Renal pelvis (tissue), 12 donors: ENCODE measurements around the gene PDGFD. TPM values are rescaled to one million over a fixed set of nuclear protein-coding genes. Genes with fewer than 3 reads are reported as not detected.
A peak's percentile ranks its signal among the peaks of the same experiment; 100 is the strongest.

Source experiments
- DNase-seq: peaks from one replicate; pipeline ENCODE4 v3.0.0-alpha.2; 2013
- long read RNA-seq, 16 experiments: transcript quantifications; one replicate each; lab custom pipeline, GENCODE V29; 2026
- polyA plus RNA-seq, 3 donors: library from polyadenylated mRNA; unstranded; fragments of 120-200 nt; gene quantifications; one replicate each; pipeline ENCODE4 v1.2.1, GENCODE V29; 2013; ENCODE audit not compliant: insufficient read length in 3 of 3

The PDGFD gene
- 10 to 100 TPM; 18.1 to 25.9 (median 21.6) TPM for polyA plus RNA-seq
- long read RNA-seq, donor 1, partial matches to known transcripts, result 0 of 4 reads
- long read RNA-seq, donor 1, other reads (novel, unspliced or antisense), result 0 of 4 reads
- long read RNA-seq, donor 2, full-length matches to known transcripts, result 8 of 8 reads
- long read RNA-seq, donor 2, partial matches to known transcripts, result 0 of 8 reads
- long read RNA-seq, donor 2, other reads (novel, unspliced or antisense), result 0 of 8 reads
- long read RNA-seq, donor 3, transcript PDGFD-202 (7 exons, 3,801 nt), result major isoform, 7 of 7 reads
- long read RNA-seq, donor 3, partial matches to known transcripts, result 0 of 7 reads
- long read RNA-seq, donor 3, other reads (novel, unspliced or antisense), result 0 of 7 reads
- long read RNA-seq, donor 4, partial matches to known transcripts, result 0 of 4 reads
- long read RNA-seq, donor 4, other reads (novel, unspliced or antisense), result 0 of 4 reads
- long read RNA-seq, donor 5, full-length matches to known transcripts, result 6 of 6 reads
- long read RNA-seq, donor 5, partial matches to known transcripts, result 0 of 6 reads
- long read RNA-seq, donor 5, other reads (novel, unspliced or antisense), result 0 of 6 reads
- long read RNA-seq, donor 6, full-length matches to known transcripts, result 7 of 7 reads
- long read RNA-seq, donor 6, partial matches to known transcripts, result 0 of 7 reads
- long read RNA-seq, donor 6, other reads (novel, unspliced or antisense), result 0 of 7 reads
- long read RNA-seq, donor 7, full-length matches to known transcripts, result 8 of 8 reads
- long read RNA-seq, donor 7, partial matches to known transcripts, result 0 of 8 reads
- long read RNA-seq, donor 7, other reads (novel, unspliced or antisense), result 0 of 8 reads
- long read RNA-seq, donor 8, full-length matches to known transcripts, result 7 of 7 reads
- long read RNA-seq, donor 8, partial matches to known transcripts, result 0 of 7 reads
- long read RNA-seq, donor 8, other reads (novel, unspliced or antisense), result 0 of 7 reads
- long read RNA-seq, donor 9, partial matches to known transcripts, result 0 of 4 reads
- long read RNA-seq, donor 9, other reads (novel, unspliced or antisense), result 0 of 4 reads
- long read RNA-seq, donor 10, result 0 reads
- long read RNA-seq, donor 11, full-length matches to known transcripts, result 1 of 1 reads
- long read RNA-seq, donor 11, partial matches to known transcripts, result 0 of 1 reads
- long read RNA-seq, donor 11, other reads (novel, unspliced or antisense), result 0 of 1 reads
- long read RNA-seq, donor 12, full-length matches to known transcripts, result 5 of 5 reads
- long read RNA-seq, donor 12, partial matches to known transcripts, result 0 of 5 reads
- long read RNA-seq, donor 12, other reads (novel, unspliced or antisense), result 0 of 5 reads
- long read RNA-seq, donor 13, partial matches to known transcripts, result 0 of 3 reads
- long read RNA-seq, donor 13, other reads (novel, unspliced or antisense), result 0 of 3 reads
- long read RNA-seq, donor 14, result 0 reads
- long read RNA-seq, donor 15, full-length matches to known transcripts, result 6 of 6 reads
- long read RNA-seq, donor 15, partial matches to known transcripts, result 0 of 6 reads
- long read RNA-seq, donor 15, other reads (novel, unspliced or antisense), result 0 of 6 reads
- long read RNA-seq, donor 16, full-length matches to known transcripts, result 5 of 5 reads
- long read RNA-seq, donor 16, partial matches to known transcripts, result 0 of 5 reads
- long read RNA-seq, donor 16, other reads (novel, unspliced or antisense), result 0 of 5 reads

DNA sequence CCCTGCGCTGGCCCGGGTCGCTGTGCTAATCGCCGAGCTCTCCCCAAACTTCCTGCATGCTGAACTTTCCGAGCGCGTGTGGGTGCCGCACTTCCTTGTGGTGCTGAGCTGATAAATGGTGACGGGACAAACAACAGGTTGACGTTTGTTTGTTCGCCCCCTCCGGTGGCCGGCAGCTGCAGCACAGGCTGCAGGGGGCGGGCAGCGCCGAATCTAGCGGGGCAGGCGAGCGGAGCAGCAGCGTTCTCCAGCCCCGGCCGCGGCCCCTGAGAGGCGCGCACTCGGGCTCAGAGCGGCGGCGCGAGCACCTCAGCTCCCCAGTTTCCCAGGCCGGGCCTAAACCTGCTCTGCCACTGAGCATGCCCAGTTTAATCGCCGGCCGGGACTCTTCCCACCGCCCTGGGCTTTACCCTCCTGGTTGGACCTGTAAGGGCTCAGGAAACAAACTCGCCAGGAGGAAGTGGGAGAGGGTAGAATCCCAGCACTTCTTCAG, at the start of gene PDGFD:
Gene PDGFD (minus strand): TSS at position 120 of the 493 bp plus-strand sequence.
- DNase-seq, result peak; percentile 73

GRCh38 chr11:104206936-104207335, 43.0 kb upstream of the PDGFD start:
- DNase-seq, result no peak

DNA sequence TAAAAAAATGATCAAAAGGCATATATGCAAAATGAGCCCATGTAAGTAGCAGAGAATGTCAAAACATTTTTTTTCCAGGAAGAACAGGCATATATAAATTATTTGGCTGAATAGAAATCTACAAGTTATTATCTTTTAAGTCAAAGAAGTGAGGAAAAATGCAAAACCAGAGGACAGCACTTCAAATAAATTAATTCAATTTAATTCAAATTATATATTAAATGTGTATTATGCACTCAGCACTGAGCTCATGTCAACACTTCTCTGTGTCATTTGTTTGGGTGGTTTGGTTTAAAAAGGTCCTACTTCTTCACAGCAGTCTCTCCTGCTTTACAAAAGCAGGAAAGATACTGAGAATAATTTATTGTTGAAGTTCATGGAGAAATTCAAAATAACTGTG, 41.9 kb upstream of the PDGFD start:
- no peak for DNase-seq

DNA sequence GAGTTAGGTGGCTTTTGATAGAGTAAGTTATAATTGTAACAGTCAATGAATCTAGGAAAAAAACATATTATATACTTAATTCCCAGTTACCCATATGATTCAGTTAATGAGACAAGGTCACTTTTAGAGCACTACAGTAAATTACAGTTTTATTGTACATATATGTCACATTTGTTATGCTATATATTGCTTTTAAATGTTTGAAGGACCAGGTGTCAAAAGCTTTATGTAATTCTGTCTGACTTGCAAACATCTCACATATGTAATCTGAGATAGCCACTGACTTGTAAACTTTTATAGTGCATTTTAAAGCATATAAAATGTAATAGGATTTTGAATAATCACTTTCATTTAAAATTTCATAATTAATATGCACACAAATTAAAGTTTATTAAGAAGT, 36.7 kb upstream of the PDGFD start:
- no peak for DNase-seq

- DNase-seq, result no peak
These were observed 35.1 kb upstream of the PDGFD start for GRCh38 chr11:104199053-104199452.

DNA sequence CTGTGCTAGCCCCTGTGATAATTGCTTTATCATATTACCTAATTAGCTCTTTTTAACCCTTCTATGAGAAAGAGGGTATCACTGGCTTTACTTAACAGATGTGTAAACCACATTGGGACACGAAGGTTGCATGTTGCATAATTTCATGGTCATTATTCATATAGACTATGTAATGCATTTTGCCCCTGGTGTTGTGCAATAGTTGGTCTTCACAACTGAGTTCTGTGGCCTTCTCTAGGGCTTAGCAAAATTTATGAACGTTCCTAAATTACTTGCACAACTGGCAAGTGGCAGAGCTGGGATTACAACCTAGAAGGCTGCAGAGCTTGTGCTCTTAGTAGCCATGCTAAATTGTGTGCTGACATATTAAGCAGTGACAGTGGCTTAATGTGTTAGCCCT, 34.6 kb upstream of the PDGFD start:
- DNase-seq, result no peak

GRCh38 chr11:104191124-104191523, 27.2 kb upstream of the PDGFD start:
- no peak for DNase-seq

DNA sequence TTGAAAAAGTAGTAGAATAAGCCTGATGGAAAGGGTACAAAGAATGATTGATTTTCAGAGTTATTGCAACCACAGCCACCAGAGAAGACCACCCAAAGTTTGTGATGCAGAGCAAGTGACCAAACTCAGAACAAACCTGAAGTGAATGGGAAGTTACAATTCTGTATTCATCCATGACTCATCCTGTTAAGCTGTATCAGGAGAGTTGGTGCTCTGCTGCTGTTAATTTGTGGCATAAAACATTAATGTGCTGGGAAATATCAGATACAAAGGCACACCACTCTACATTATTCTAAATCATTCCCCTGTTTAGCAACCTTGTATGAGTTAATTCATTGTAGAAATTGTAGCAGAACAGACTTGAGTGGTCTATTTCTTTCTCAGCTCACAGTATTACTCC, 19.6 kb upstream of the PDGFD start:
- DNase-seq, result no peak

- no peak for DNase-seq
These were observed 11.8 kb upstream of the PDGFD start for GRCh38 chr11:104175769-104176168.

GRCh38 chr11:104169091-104169490, 5.1 kb upstream of the PDGFD start:
- DNase-seq, result no peak

GRCh38 chr11:104165014-104165413, 1.1 kb upstream of the PDGFD start:
- DNase-seq, result no peak

- DNase-seq, result peak; percentile 31
These were observed 583 bp downstream of the PDGFD start for GRCh38 chr11:104163100-104164027.

DNA sequence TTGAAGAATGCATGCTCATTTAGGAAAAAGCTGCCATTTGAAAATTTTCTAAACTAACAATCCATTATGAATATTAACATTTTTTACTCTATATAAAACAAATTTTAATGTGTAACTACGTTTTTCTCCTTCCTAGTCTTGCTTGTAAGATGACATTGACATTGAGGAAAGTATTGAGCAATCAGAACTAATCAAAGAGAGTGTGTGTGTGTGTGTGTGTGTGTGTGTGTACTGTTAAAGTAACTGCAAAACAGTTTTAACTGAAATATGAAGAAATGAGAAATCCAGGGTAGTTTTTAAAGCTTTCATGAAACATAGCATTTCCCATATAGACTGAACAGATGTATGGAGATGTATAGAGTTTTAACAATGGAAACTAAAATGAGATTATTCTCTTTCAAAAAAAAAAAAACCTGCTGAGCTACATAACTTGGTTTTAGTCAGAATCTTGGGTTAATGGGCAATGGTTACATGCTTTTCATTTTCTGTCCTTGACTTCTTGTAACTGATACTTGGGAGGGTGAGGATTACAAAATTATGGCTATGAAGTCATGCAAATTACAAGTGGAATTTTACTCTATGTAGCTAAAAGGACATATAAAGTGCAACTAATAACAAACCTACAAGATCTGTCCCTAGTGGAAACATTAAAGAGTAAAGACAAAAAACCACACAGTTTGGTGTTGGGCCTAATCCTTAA, 2.0 kb downstream of the PDGFD start:
- no peak for DNase-seq

DNA sequence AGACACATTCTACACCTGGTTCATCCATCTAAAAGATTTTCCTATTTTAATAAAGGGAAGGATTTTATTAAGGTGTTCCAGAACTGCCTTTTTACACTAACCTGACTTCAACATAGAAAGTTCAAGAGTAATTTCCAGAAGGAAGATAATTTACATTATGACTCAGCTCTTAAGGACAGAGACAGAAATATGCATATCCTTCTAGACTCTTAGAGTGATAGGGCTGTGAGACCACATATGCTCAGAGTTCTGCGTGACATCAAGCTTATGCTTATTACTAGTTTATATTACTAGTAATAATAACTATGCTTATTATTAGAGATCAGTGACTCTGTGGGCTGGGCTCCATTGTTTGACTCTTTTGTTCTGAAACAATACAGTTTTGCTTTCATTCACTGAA, 4.6 kb downstream of the PDGFD start:
- no peak for DNase-seq

GRCh38 chr11:104155375-104155774, 8.6 kb downstream of the PDGFD start:
- DNase-seq, result no peak

GRCh38 chr11:104154296-104154695, 9.7 kb downstream of the PDGFD start:
- no peak for DNase-seq

- DNase-seq, result no peak
These were observed 10.9 kb downstream of the PDGFD start for GRCh38 chr11:104152941-104153505.

- no peak for DNase-seq
These were observed 12.3 kb downstream of the PDGFD start for GRCh38 chr11:104151404-104152204.
